Astrocyte of the spinal cord (primary cell): ENCODE results near the gene KTI12.
A peak's percentile ranks its signal among the peaks of the same experiment; 100 is the strongest.
"Not testable (repeated sequence)": the region's sequence is repeated elsewhere in the genome, so short reads cannot be mapped to it uniquely, and the experiment has no call there.

Source experiments
- DNase-seq: peaks from one replicate; pipeline ENCODE4 v3.0.0; 2011; ENCODE audit warnings: low read depth, low spot score
- H3K4me3 ChIP-seq: 2 replicates; pipeline ENCODE4 v1.5.1; 2011; ENCODE audit warnings: low read depth, mild to moderate bottlenecking, low read length, moderate library complexity
- CTCF ChIP-seq: IDR thresholded peaks from 2 replicates; pipeline ENCODE4 v1.5.1; 2012; ENCODE audit warnings: low read depth, mild to moderate bottlenecking, low read length, inconsistent platforms
- in situ Hi-C: cut with HindIII; loops from 2 replicates; pipeline ENCODE4 v1.10.0; 2017; ENCODE audit warnings: low sequenced_read_pairs

Gene KTI12

GRCh38 chr1:52055866-52056162 lies 22.2 kb upstream of the KTI12 start:
- TF ChIP-seq CTCF = no peak
- in situ Hi-C loops = no loop called here
- peak overlapping the region; percentile 93 for H3K4me3 ChIP-seq
- DNase-seq = no peak

DNA sequence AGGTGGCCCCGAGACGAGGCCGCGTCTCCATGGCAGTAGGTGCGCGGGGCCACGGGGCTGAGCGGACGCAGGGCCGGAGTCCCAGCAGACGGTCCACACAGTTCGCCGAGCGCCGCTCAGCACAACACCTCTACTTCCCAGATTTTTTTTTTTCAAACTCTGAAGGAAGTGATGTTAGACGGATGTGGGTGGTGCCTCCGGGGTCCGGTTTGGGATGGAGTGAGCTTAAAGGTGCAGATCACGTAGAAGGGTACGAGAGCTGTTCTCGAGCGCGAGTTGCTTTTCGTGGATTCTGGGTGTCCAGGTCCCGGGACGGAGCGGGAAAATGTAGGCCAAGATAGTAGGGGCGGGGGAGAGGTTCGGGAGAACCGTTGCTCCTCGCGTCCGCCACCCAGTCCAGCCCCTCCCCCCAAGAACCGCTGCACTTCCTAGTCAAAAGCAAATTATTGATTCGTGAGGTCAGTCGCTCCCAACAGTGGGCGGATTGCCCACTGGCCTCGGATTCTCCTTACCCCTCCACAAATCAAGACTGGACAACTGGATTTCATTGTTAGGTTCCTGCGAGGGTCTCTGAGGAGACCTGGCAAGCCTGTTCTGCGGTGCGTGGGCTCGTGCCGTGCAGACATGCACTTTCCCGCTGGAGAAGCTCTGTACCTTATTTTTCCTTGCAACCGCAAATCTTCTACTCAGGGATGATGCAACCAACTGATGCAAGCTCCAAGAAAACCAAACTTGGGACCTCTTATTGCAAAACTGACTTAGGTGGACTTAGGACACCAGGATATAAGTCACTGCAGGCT lies 21.7 kb upstream of the KTI12 start, which contains the start of gene TXNDC12:
TXNDC12 (minus strand) TSS at position 126 of the 800 bp plus-strand sequence; CDS start at position 31, 95 bp downstream.
- H3K4me3 ChIP-seq = peak within 1 kb of the TSS; percentile 93
- peak; percentile 95 for DNase-seq
- in situ Hi-C loops = no loop called here
- TF ChIP-seq CTCF = no peak

DNA sequence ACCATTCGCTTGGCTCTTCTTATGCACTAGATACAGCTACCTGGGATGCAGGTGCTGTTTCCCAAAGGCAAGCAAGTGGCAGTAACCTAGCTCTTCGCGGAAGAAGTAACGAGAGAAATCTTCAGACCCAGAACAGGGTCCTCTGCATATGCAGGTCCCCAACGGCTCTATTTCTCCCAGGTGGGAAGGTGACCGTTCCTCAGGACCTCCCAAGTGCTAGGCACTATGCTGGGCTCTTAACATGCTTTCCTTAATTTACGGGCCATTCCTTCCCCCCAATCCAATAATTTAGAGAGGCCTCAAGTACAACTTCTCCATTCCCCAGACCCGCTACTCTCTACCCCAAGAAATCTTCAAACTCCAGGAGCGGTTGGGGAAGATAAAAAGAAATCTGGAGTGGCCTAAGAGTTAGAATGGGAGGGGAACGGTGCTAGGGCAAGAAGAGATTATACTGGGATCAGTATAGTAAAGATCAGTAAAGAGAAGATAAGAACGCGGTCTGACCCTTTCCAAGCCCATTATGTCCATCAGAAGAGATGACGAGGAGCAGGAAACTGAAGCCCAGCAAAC lies 21.0 kb upstream of the KTI12 start:
- in situ Hi-C loops = no loop called here
- peak overlapping the region; percentile 93 for H3K4me3 ChIP-seq
- TF ChIP-seq CTCF = no peak
- DNase-seq = no peak

- no peak for TF ChIP-seq CTCF
- in situ Hi-C loops = no loop called here
- H3K4me3 ChIP-seq = peak overlapping the region; percentile 93
These were observed 20.3 kb upstream of the KTI12 start for GRCh38 chr1:52053862-52054261.

GRCh38 chr1:52049337-52049736 lies 15.7 kb upstream of the KTI12 start:
- H3K4me3 ChIP-seq, DNase-seq, in situ Hi-C loops: not testable (repeated sequence)

More at GRCh38 chr1:52053862-52054261, 20.3 kb upstream of the KTI12 start:
- DNase-seq = no peak

DNA sequence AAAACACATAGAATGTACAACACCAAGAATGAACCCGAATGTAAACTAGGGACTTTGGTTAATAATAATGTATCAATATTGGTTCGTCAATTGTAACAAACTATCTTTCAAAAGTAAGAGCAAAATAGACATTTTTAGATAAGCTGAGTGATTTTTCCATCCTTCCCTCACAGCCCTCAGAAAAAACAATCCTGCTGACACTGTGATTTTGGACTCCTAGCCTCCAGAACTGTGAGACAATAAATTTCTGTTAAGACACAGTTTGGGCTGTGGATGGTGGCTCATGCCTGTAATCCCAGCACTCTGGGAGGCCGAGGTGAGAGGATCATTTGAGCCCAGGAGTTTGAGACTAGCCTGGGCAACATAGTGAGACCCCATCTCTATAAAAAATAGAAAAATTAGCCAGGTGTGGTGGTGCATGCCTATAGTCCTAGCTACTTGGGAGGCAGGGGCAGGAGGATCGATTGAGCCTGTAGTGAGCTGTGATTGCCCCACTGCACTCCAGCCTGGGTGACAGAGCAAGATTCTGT lies 12.1 kb upstream of the KTI12 start:
- H3K4me3 ChIP-seq, in situ Hi-C loops, DNase-seq: not testable (repeated sequence)

DNA sequence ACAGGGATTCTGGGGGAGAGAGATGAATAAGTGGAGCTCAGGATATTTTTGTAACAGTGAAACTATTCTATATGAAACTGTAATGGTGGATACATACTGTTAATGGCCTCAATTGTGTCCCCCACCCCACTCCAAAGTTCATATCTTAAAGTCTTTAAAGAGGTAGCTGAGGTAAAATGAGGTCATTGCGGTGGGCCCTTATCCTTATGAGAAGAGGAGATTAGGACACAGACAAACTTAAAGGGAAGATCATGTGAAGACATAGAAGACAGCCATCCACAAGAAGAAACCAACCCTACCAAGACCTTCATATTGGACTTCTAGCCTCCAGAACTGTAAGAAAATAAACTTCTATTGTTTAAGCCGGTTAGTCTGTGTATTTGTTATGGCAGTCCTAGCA lies 11.6 kb upstream of the KTI12 start:
- DNase-seq = no peak
- TF ChIP-seq CTCF = no peak
- H3K4me3 ChIP-seq = no peak overlapping the region
- in situ Hi-C loops = no loop called here
